ENCODE measurements around the gene HECTD1. TPM values are rescaled to one million over a fixed set of nuclear protein-coding genes. Genes with fewer than 3 reads are reported as not detected.
"Not testable (repeated sequence)": the region's sequence is repeated elsewhere in the genome, so short reads cannot be mapped to it uniquely, and the experiment has no call there.

HECTD1 gene
- total RNA-seq, 1 experiment from 2014 or later: 121 TPM

GRCh38 chr14:31194661-31195060, 12.9 kb downstream of the HECTD1 start:
- DNase-seq (ENCODE audit: low read depth): no peak

- no peak for DNase-seq (ENCODE audit: low read depth)
Observed at GRCh38 chr14:31194095-31194494, 13.5 kb downstream of the HECTD1 start.

GRCh38 chr14:31192544-31192943, 15.0 kb downstream of the HECTD1 start:
- DNase-seq (ENCODE audit: low read depth): not testable (repeated sequence)

- DNase-seq (ENCODE audit: low read depth): no peak
Observed at GRCh38 chr14:31190717-31191263, 16.8 kb downstream of the HECTD1 start.

- no peak for DNase-seq (ENCODE audit: low read depth)
Observed at GRCh38 chr14:31190219-31190603, 17.4 kb downstream of the HECTD1 start.

GRCh38 chr14:31189346-31190218, 18.0 kb downstream of the HECTD1 start:
- DNase-seq (ENCODE audit: low read depth): no peak

- no peak for DNase-seq (ENCODE audit: low read depth)
Observed at GRCh38 chr14:31188744-31189143, 18.8 kb downstream of the HECTD1 start.

GRCh38 chr14:31182016-31182415, 25.6 kb downstream of the HECTD1 start:
- not testable (repeated sequence) for DNase-seq (ENCODE audit: low read depth)

GRCh38 chr14:31181271-31181670, 26.3 kb downstream of the HECTD1 start:
- DNase-seq (ENCODE audit: low read depth): no peak

GRCh38 chr14:31180299-31181051, 27.1 kb downstream of the HECTD1 start:
- no peak for DNase-seq (ENCODE audit: low read depth)

- DNase-seq (ENCODE audit: low read depth): no peak
Observed at GRCh38 chr14:31174433-31174832, 33.2 kb downstream of the HECTD1 start.

GRCh38 chr14:31173120-31173837, 34.3 kb downstream of the HECTD1 start:
- no peak for DNase-seq (ENCODE audit: low read depth)

GRCh38 chr14:31172084-31172483, 35.5 kb downstream of the HECTD1 start:
- DNase-seq (ENCODE audit: low read depth): no peak

- DNase-seq (ENCODE audit: low read depth): no peak
Observed at GRCh38 chr14:31170411-31170810, 37.2 kb downstream of the HECTD1 start.

- no peak for DNase-seq (ENCODE audit: low read depth)
Observed at GRCh38 chr14:31169877-31170276, 37.7 kb downstream of the HECTD1 start.

GRCh38 chr14:31167032-31167431, 40.6 kb downstream of the HECTD1 start:
- no peak for DNase-seq (ENCODE audit: low read depth)

- no peak for DNase-seq (ENCODE audit: low read depth)
Observed at GRCh38 chr14:31166271-31166561, 41.4 kb downstream of the HECTD1 start.

GRCh38 chr14:31164115-31164514, 43.5 kb downstream of the HECTD1 start:
- no peak for DNase-seq (ENCODE audit: low read depth)

- no peak for DNase-seq (ENCODE audit: low read depth)
Observed at GRCh38 chr14:31162910-31163649, 44.5 kb downstream of the HECTD1 start.

GRCh38 chr14:31161274-31161673, 46.3 kb downstream of the HECTD1 start:
- no peak for DNase-seq (ENCODE audit: low read depth)

- peak; percentile 32 for DNase-seq (ENCODE audit: low read depth)
Observed at GRCh38 chr14:31159682-31160296, 47.8 kb downstream of the HECTD1 start.

Measured in Daoy (cell line).